DND-41 (cell line): ENCODE data around the gene RGS8.

Experiments used
- ATAC-seq: fragments of 200-7000 bp; cut with Tn5 transposase; 3 replicates; pipeline ENCODE4 v1.9.1; 2021; ENCODE audit warnings: low read depth; ENCODE audit not compliant: insufficient read depth
- DNase-seq: peaks from one replicate; pipeline ENCODE4 v3.0.0-alpha.2; 2020
- H2AFZ ChIP-seq: 2 replicates; pipeline ENCODE4 v1.6.0; 2012; ENCODE audit warnings: low read depth, low read length
- H3K27ac ChIP-seq: 2 replicates; pipeline ENCODE4 v1.5.1; 2012; ENCODE audit warnings: low read length, inconsistent platforms
- H3K27me3 ChIP-seq: fragments of 200-600 bp; sonication (generic); 2 replicates; pipeline ENCODE4 v1.6.0; 2012; ENCODE audit warnings: low read length, mild to moderate bottlenecking, inconsistent platforms; ENCODE audit not compliant: insufficient read depth, poor library complexity
- H3K36me3 ChIP-seq: 2 replicates; pipeline ENCODE4 v1.5.1; 2012; ENCODE audit warnings: low read length, inconsistent platforms; ENCODE audit not compliant: insufficient read depth
- H3K4me1 ChIP-seq: 2 replicates; pipeline ENCODE4 v1.5.1; 2012; ENCODE audit warnings: mild to moderate bottlenecking, low read length; ENCODE audit not compliant: insufficient read depth
- H3K4me2 ChIP-seq: 2 replicates; pipeline ENCODE4 v1.6.0; 2012; ENCODE audit warnings: mild to moderate bottlenecking, moderate library complexity, low read length, inconsistent platforms; ENCODE audit not compliant: insufficient read depth
- H3K4me3 ChIP-seq, 2 experiments: fragments of 200-600 bp in 1 of 2; shearing (Covaris generic) in 1 of 2; 2 replicates each; pipeline ENCODE4 v1.5.1; 2012 to 2016; ENCODE audit warnings: inconsistent platforms in 2 of 2, low read length in 2 of 2, mild to moderate bottlenecking in 2 of 2, low read depth in 1 of 2, moderate library complexity in 1 of 2
- H3K79me2 ChIP-seq: 2 replicates; pipeline ENCODE4 v1.6.0; 2012; ENCODE audit warnings: low read length, inconsistent platforms; ENCODE audit not compliant: insufficient read depth
- H3K9ac ChIP-seq: 2 replicates; pipeline ENCODE4 v1.6.0; 2012; ENCODE audit warnings: low read depth, mild to moderate bottlenecking, inconsistent platforms, low read length, moderate library complexity
- H3K9me3 ChIP-seq: 2 replicates; pipeline ENCODE4 v1.5.1; 2012; ENCODE audit warnings: low read length, moderate library complexity, mild to moderate bottlenecking, inconsistent platforms; ENCODE audit not compliant: insufficient read depth, severe bottlenecking
- H4K20me1 ChIP-seq: 2 replicates; pipeline ENCODE4 v1.6.0; 2012; ENCODE audit warnings: low read length; ENCODE audit not compliant: insufficient read depth
- EZH2 ChIP-seq: IDR thresholded peaks from 3 replicates; pipeline ENCODE4 v1.6.1; 2012; ENCODE audit warnings: borderline replicate concordance, low read depth, mild to moderate bottlenecking, moderate library complexity, low read length, inconsistent platforms; ENCODE audit not compliant: severe bottlenecking
- TF ChIP-seq, protein P1 (sequence below): IDR thresholded peaks from 2 replicates; pipeline ENCODE4 v1.5.1; 2012; ENCODE audit warnings: borderline replicate concordance, low read length, moderate library complexity, mild to moderate bottlenecking; ENCODE audit not compliant: poor library complexity, severe bottlenecking; ENCODE audit errors: extremely low read depth

RGS8 gene

GRCh38 chr1:182680901-182681567 lies 3.4 kb downstream of the RGS8 start:
- H2AFZ ChIP-seq = no peak overlapping the region
- H3K27ac ChIP-seq = no peak overlapping the region
- ATAC-seq (peak; percentile 29; the same call in 1 of the 3 replicates), DNase-seq (no peak)
- H3K4me3 ChIP-seq = no peak overlapping the region
- H3K4me2 ChIP-seq = no peak overlapping the region
- TF ChIP-seq, protein P1, sequence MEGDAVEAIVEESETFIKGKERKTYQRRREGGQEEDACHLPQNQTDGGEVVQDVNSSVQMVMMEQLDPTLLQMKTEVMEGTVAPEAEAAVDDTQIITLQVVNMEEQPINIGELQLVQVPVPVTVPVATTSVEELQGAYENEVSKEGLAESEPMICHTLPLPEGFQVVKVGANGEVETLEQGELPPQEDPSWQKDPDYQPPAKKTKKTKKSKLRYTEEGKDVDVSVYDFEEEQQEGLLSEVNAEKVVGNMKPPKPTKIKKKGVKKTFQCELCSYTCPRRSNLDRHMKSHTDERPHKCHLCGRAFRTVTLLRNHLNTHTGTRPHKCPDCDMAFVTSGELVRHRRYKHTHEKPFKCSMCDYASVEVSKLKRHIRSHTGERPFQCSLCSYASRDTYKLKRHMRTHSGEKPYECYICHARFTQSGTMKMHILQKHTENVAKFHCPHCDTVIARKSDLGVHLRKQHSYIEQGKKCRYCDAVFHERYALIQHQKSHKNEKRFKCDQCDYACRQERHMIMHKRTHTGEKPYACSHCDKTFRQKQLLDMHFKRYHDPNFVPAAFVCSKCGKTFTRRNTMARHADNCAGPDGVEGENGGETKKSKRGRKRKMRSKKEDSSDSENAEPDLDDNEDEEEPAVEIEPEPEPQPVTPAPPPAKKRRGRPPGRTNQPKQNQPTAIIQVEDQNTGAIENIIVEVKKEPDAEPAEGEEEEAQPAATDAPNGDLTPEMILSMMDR = no peak
- H4K20me1 ChIP-seq = no peaks in the 10 kb centered on the region
- no peaks in the 10 kb centered on the region for H3K9me3 ChIP-seq
- no peaks in the 10 kb centered on the region for H3K27me3 ChIP-seq
- H3K4me1 ChIP-seq = peaks cover 7% of the 10 kb centered on the region
- H3K36me3 ChIP-seq = no peaks in the 10 kb centered on the region
- no peak overlapping the region for H3K9ac ChIP-seq
- H3K79me2 ChIP-seq = no peaks in the 10 kb centered on the region

- Histone ChIP-seq H3K4me2 (no peak overlapping the region), H3K27ac (no peak overlapping the region), H3K36me3 (no peaks in the 10 kb centered on the region), H3K9me3 (no peaks in the 10 kb centered on the region), H2AFZ (no peak overlapping the region), H3K9ac (no peak overlapping the region), H3K4me1 (peaks cover 7% of the 10 kb centered on the region), H4K20me1 (no peaks in the 10 kb centered on the region), H3K4me3 (no peak overlapping the region), H3K27me3 (no peaks in the 10 kb centered on the region), H3K79me2 (no peaks in the 10 kb centered on the region)
- DNase-seq (no peak), ATAC-seq (no peak)
- TF ChIP-seq EZH2 = no peak
- TF ChIP-seq, protein P1 = no peak
Observed at GRCh38 chr1:182680408-182680807, 4.0 kb downstream of the RGS8 start.

- H3K79me2 ChIP-seq = no peaks in the 10 kb centered on the region
- H3K4me2 ChIP-seq = no peak overlapping the region
- H3K4me1 ChIP-seq = peaks cover 7% of the 10 kb centered on the region
- no peaks in the 10 kb centered on the region for H3K27me3 ChIP-seq
- ATAC-seq = no peak
- no peak for DNase-seq
- no peak overlapping the region for H3K9ac ChIP-seq
- no peaks in the 10 kb centered on the region for H3K9me3 ChIP-seq
- no peak overlapping the region for H3K27ac ChIP-seq
- H4K20me1 ChIP-seq = no peaks in the 10 kb centered on the region
- H3K36me3 ChIP-seq = no peaks in the 10 kb centered on the region
- no peak overlapping the region for H3K4me3 ChIP-seq
- TF ChIP-seq EZH2 = no peak
- TF ChIP-seq, protein P1 = no peak
- H2AFZ ChIP-seq = no peak overlapping the region
Observed at GRCh38 chr1:182679684-182680083, 4.7 kb downstream of the RGS8 start.
